SIG-M5 (cell line): ENCODE data around the gene GALT.

Experiments
- DNase-seq: peaks from one replicate; lab custom pipeline; 2025; lab: John Stamatoyannopoulos, UW

Gene GALT

GRCh38 chr9:34646211-34647083, at the start of gene GALT:
TSS of gene GALT (plus strand) at chr9:34646675. CDS start at chr9:34646705, 30 bp downstream.
- no peak for DNase-seq

- no peak for DNase-seq
These were observed 46.9 kb upstream of the GALT start for GRCh38 chr9:34599546-34599945.

GRCh38 chr9:34600908-34601307, 45.6 kb upstream of the GALT start:
- no peak for DNase-seq

GRCh38 chr9:34601937-34602573, 44.4 kb upstream of the GALT start:
- DNase-seq, result no peak

- DNase-seq, result no peak
These were observed 42.8 kb upstream of the GALT start for GRCh38 chr9:34603610-34604231.

- DNase-seq, result no peak
These were observed 40.3 kb upstream of the GALT start for GRCh38 chr9:34606190-34606589.

GRCh38 chr9:34606905-34607304, 39.6 kb upstream of the GALT start:
- DNase-seq, result no peak

- no peak for DNase-seq
These were observed 39.1 kb upstream of the GALT start for GRCh38 chr9:34607331-34607730.

- no peak for DNase-seq
These were observed 35.9 kb upstream of the GALT start for GRCh38 chr9:34610434-34611206.

- no peak for DNase-seq
These were observed 35.1 kb upstream of the GALT start for GRCh38 chr9:34611251-34611810.

GRCh38 chr9:34611811-34612787, 34.4 kb upstream of the GALT start, which contains the start of gene RPP25L:
TSS of gene RPP25L (minus strand) at chr9:34612097. CDS start at chr9:34611296, 801 bp downstream.
- no peak for DNase-seq

GRCh38 chr9:34612788-34613390, 33.6 kb upstream of the GALT start:
- no peak for DNase-seq

GRCh38 chr9:34615132-34615531, 31.3 kb upstream of the GALT start:
- DNase-seq, result no peak

GRCh38 chr9:34620061-34620994, 26.1 kb upstream of the GALT start, which contains the start of gene DCTN3:
TSS of gene DCTN3 (minus strand) at chr9:34620495. CDS start at chr9:34620464, 31 bp downstream.
- peak; percentile 54 for DNase-seq

GRCh38 chr9:34623374-34624235, 22.9 kb upstream of the GALT start:
- no peak for DNase-seq

- no peak for DNase-seq
These were observed 21.8 kb upstream of the GALT start for GRCh38 chr9:34624475-34625185.

GRCh38 chr9:34625186-34625486, 21.3 kb upstream of the GALT start:
- DNase-seq, result no peak
